ENCODE data around the gene MAD2L2. TPM values are rescaled to one million over a fixed set of nuclear protein-coding genes. Genes with fewer than 3 reads are reported as not detected.

MAD2L2 gene
- polyA plus RNA-seq, 2 of the 4 experiments (the other 2 are of a cell fraction) = 31.2 to 32.5 TPM

GRCh38 chr1:11693917-11694316, 13.0 kb upstream of the MAD2L2 start:
- H3K4me1 ChIP-seq = no peaks in the 10 kb centered on the region
- H3K4me3 ChIP-seq = no peak overlapping the region
- FAIRE-seq = no peak
- POLR2A ChIA-PET = no interaction called here
- DNase-seq (ENCODE audit: low read depth in 1 of 2, low spot score in 1 of 2) = no peak
- CTCF ChIA-PET = interaction anchor here (0.8 to 3.7 kb wide), 3 partner anchors 26 to 45 kb away, joined by 3 to 14 read pairs (median 3); no protein-coding TSS in a partner anchor
- H3K4me2 ChIP-seq = no peak overlapping the region
- WGBS (ENCODE audit: missing lambda C conversion rate) = 29% methylated on average over 5 of the region's 5 CpGs
- peak in 1 of 2 experiments; percentile 14; a peak in 1 of 6 replicates for ATAC-seq
- no peaks in the 10 kb centered on the region for H3K9me3 ChIP-seq
- H3K27ac ChIP-seq = no peak overlapping the region
- TF ChIP-seq PBX3 (IDR thresholded peaks at IDR 0.05) = no peak
- no peak for TF ChIP-seq HOXB5 (CRISPR knock-in tag; IDR thresholded peaks at IDR 0.05)
- TF ChIP-seq CBX8 (IDR thresholded peaks at IDR 0.05) = no peak
- no peak for TF ChIP-seq TFCP2L1 (CRISPR knock-in tag; IDR thresholded peaks at IDR 0.05)
- TF ChIP-seq SMC3 (IDR thresholded peaks at IDR 0.05) = no peak
- no peak for TF ChIP-seq ELK1 (IDR thresholded peaks at IDR 0.05; ENCODE audit: low read depth, low read length)
- TF ChIP-seq MAFK (IDR thresholded peaks at IDR 0.05; ENCODE audit: partially characterized antibody) = no peak

- no peak overlapping the region for H3K27ac ChIP-seq
- H3K4me1 ChIP-seq = no peaks in the 10 kb centered on the region
- ATAC-seq (peak; percentile 43 to 50; a peak in 3 of 6 replicates), DNase-seq (ENCODE audit: low read depth in 1 of 2, low spot score in 1 of 2) (peak in 1 of 2 experiments; percentile 28), FAIRE-seq (no peak)
- no peak for TF ChIP-seq ZC3H11A (IDR thresholded peaks at IDR 0.05)
- TF ChIP-seq CHD4 (IDR thresholded peaks at IDR 0.05; ENCODE audit: borderline replicate concordance) = no peak
- TF ChIP-seq PHF8 (IDR thresholded peaks at IDR 0.05; ENCODE audit: borderline replicate concordance, low read depth) = no peak
- no peak for TF ChIP-seq CBX8 (IDR thresholded peaks at IDR 0.05)
- no peak for TF ChIP-seq FOSB (CRISPR knock-in tag; IDR thresholded peaks at IDR 0.05)
- TF ChIP-seq HEYL (CRISPR knock-in tag; IDR thresholded peaks at IDR 0.05) = no peak
- TF ChIP-seq JUN (IDR thresholded peaks at IDR 0.05) = no peak
- no peak for TF ChIP-seq ESRRA (IDR thresholded peaks at IDR 0.05; ENCODE audit: borderline replicate concordance, low read length)
- no peak for TF ChIP-seq EHF (CRISPR knock-in tag; IDR thresholded peaks at IDR 0.05)
- TF ChIP-seq ELK1 (IDR thresholded peaks at IDR 0.05; ENCODE audit: low read depth, low read length) = no peak
- no peak for TF ChIP-seq MAX (IDR thresholded peaks at IDR 0.05)
- TF ChIP-seq ATOH8 (CRISPR knock-in tag; IDR thresholded peaks at IDR 0.05; ENCODE audit: low read depth) = no peak
- TF ChIP-seq BHLHE40 (IDR thresholded peaks at IDR 0.05; ENCODE audit: low read depth, low read length) = no peak
- TF ChIP-seq JUNB (IDR thresholded peaks at IDR 0.05) = no peak
- no peak for TF ChIP-seq KDM1A (IDR thresholded peaks at IDR 0.05; ENCODE audit: low read depth)
- TF ChIP-seq FOXS1 (CRISPR knock-in tag; IDR thresholded peaks at IDR 0.05) = no peak
- TF ChIP-seq BCL3 (IDR thresholded peaks at IDR 0.05) = no peak
- TF ChIP-seq HOXB5 (CRISPR knock-in tag; IDR thresholded peaks at IDR 0.05) = no peak
- TF ChIP-seq USF2 (IDR thresholded peaks at IDR 0.05) = no peak
- no peak for TF ChIP-seq POLR2A (IDR thresholded peaks at IDR 0.05; ENCODE audit: low read length)
- H3K9me3 ChIP-seq = no peaks in the 10 kb centered on the region
- H3K4me3 ChIP-seq = no peak overlapping the region
- ChIA-PET POLR2A (no interaction called here), CTCF (interaction anchor here (0.6 to 3.7 kb wide), 3 partner anchors 17 to 44 kb away, joined by 3 to 14 read pairs (median 3); no protein-coding TSS in a partner anchor)
- H3K4me2 ChIP-seq = no peak overlapping the region
- WGBS (ENCODE audit: missing lambda C conversion rate) = 3% methylated on average over 5 of the region's 6 CpGs
Measured at GRCh38 chr1:11693024-11693590, 12.2 kb upstream of the MAD2L2 start.
